Stimulated activated CD4-positive, alpha-beta T cell treated with anti-CD3 and anti-CD28 coated beads, TNF-alpha, amount 100 ng/mL, for 1 hour (primary cell): ENCODE measurements around the gene FAM110A.
"Not testable (repeated sequence)": the region's sequence is repeated elsewhere in the genome, so short reads cannot be mapped to it uniquely, and the experiment has no call there.

Experiments used
- DNase-seq, 3 donors: peaks; one replicate each; pipeline ENCODE4 v3.0.0-alpha.2; 2020; ENCODE audit warnings: low read depth in 3 of 3, low spot score in 1 of 3

FAM110A gene

GRCh38 chr20:822651-823573 is 10.6 kb upstream of the FAM110A start:
- DNase-seq: no peak

DNA sequence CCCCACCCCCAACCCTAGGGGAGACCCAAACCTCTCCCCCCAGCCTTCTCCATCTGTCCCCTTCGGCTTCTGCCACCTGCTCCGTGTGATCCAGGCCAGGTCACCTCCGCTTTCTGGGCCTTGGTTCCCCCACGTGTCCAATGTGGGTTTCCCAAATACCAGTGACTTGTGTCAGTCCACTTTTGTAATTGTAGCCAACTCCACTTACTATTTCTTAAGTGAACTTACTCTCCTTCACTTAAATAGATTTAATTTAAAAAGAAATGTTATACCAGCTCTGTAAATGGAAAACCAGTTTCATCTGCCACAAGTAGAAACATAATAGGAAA is 10.0 kb upstream of the FAM110A start:
- DNase-seq: no peak

GRCh38 chr20:824490-824889 is 9.0 kb upstream of the FAM110A start:
- DNase-seq: no peak

DNA sequence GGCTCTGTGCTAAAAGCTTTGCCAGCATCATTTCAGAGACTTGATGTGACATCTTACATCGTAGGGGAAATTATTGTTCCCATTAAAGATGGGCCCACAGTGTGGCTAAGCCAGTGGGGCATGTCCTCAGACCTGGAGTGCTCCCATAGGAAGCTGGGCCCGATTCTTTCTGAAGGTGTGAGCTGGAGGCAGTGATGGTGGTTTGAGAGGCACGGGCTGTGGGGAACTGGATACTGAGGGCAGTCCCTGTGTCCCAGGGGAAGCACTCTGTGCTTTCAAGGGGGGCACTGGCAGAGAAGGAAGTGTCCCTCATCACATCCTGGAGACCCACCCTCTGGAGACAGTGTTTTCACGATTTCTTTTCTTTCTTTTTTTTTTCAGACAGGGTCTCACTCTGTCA is 8.6 kb upstream of the FAM110A start:
- DNase-seq: no peak

DNA sequence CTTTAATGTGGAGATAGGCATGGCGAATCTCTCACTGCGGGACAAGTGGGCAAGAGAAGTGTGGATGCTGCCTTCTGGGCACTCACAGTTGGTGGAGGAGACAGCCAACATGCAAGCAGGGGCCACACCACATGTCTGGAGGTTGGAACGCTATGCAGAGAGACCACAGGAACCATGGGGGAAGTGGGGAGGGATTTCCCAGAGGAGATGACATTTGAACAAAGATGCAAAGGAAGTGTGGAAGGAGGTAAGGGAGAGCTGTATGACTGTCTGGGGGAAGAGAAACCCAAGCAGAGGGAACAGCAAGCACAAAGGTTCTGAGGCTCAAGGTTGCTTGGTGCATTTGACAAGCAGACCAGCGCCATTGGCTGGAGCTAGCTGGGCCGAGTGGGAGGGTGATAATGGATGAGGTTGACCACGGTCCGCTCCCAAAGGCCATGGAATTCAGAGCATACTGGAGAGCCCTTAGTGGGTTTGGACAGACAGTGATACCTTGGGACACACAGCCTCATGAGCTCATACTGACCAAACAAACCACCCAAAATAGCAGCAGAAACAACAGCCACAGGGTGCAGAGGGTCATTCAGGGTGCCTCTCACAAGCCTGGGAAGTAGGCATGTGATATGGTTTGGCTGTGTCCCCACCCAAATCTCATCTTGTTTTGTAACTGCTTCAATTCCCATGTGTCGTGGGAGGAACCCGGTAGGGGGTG is 7.6 kb upstream of the FAM110A start:
- no peak for DNase-seq

- no peak for DNase-seq
These were observed 6.7 kb upstream of the FAM110A start for GRCh38 chr20:826695-827323.

DNA sequence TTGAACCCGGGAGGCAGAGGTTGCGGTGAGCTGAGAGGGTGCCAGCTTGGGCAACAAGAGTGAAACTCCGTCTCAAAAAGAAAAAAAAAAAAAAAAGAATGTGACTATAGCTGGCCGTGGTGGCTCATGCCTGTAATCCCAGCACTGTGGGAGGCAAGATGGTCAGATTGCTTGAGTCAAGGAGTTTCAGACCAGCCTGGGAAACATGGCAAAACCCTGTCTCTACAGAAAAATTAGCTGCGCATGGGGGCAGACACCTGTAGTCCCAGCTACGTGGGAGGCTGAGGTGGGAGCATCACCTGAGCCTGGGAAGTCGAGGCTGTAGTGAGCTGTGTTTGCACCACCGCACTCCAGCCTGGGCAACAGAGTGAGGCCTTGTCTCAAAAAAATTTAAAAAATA is 5.5 kb upstream of the FAM110A start:
- not testable (repeated sequence) for DNase-seq

GRCh38 chr20:828987-829386 is 4.5 kb upstream of the FAM110A start:
- DNase-seq: no peak

- DNase-seq: no peak
These were observed 4.0 kb upstream of the FAM110A start for GRCh38 chr20:829551-829950.

GRCh38 chr20:830011-830521 is 3.4 kb upstream of the FAM110A start:
- no peak for DNase-seq

GRCh38 chr20:831251-831650 is 2.3 kb upstream of the FAM110A start:
- DNase-seq: no peak

- DNase-seq: no peak
These were observed 1.6 kb upstream of the FAM110A start for GRCh38 chr20:831956-832355.

- no peak for DNase-seq
These were observed 430 bp upstream of the FAM110A start for GRCh38 chr20:833121-833449.

DNA sequence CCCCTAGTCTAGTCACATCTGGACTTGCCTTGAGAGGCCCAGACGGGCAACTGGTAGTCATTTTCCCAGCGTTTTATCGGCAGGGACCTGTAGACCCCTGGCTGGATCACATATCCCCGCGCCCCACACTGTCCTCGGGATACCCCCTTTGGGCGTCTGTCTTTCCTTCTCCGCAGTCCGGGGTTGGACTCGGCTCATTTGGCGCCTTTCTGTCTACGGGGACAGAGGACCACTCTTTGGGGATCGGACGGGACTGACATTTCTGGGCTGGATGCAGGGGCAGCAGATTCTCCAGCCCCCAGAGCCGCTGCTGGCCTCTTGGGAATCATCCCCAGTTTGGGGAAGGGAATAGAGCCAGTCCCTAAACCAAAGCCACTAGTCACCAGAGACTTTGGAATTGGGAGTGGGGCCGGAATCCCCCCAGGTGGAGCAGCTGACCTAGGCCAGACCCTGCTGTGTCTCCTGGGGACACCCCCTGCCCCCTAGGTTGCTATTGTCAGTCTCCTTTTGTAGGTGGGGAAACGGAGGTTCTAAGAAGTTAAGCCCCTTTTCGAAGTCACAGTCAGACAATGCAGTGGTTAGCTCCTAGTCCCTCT is 734 bp downstream of the FAM110A start:
- no peak for DNase-seq

- no peak for DNase-seq
These were observed 2.1 kb downstream of the FAM110A start for GRCh38 chr20:835608-836045.

DNA sequence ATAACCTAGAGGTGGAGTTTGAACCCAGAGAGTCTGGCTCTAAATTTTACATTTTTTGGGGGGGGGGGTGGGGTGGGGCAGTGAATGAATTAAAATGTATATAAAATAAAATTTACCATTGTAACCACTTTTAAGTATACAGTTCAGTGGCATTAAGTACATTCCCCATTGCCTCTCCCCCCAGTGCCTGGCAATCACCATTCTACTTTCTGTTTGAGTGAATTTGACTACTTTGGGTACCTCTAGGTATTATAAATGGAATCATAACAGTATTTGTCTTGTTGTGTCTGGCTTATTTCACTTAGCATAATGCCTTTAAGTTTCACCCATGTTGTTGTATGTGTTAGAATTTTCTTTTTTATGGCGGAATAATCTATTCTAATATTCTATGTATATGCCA is 2.7 kb downstream of the FAM110A start:
- DNase-seq: no peak

DNA sequence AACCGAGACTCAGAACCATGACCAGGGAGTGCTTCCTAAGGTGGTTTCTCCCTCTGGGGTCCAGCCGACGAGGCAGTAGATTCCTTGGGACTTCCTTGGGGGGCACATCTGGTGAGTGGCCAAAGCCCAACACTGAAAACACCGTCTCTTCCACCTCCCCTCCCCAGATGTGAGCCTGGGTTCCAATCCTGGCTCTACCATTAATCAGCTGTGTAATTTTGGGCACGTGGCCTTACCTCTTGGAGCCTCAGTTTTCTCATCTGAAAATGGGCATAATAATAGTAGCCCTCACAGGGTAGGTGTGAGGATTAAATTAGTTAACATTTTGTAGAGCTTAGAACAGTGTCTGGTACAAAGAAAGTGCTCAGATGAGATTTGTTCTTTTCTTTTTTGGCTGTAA is 5.5 kb downstream of the FAM110A start:
- DNase-seq: no peak

GRCh38 chr20:839626-840025 is 6.1 kb downstream of the FAM110A start:
- DNase-seq: no peak

- DNase-seq: no peak
These were observed 7.0 kb downstream of the FAM110A start for GRCh38 chr20:840503-840857.

GRCh38 chr20:840858-841567 is 7.5 kb downstream of the FAM110A start:
- no peak for DNase-seq
